Kidney tubule cell (primary cell): ENCODE measurements around the gene LPP.
"Not testable (repeated sequence)": the region's sequence is repeated elsewhere in the genome, so short reads cannot be mapped to it uniquely, and the experiment has no call there.

Experiments
- DNase-seq: peaks from one replicate; pipeline ENCODE4 v3.0.0-alpha.2; 2018; ENCODE audit warnings: low spot score

The LPP gene

GRCh38 chr3:188584958-188585689, 431.2 kb downstream of the LPP start:
- DNase-seq, result no peak

DNA sequence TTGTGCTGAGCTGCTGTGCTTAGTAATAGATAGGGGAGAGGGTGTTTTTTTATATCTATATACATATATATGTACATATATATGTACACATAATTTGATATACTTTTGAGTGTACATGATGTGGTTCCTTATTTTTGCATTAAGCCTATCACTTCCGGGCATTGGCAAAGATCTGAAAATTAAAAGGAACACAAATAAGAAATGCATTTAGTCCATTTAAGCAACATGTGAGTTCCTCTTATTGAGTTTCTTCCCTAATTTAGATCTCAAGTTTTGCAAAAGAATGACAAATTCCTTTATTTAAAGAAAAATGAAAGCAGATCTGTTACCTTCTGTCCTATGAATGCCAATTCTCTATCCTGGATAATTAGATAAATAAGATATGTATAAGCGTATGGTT, 435.1 kb downstream of the LPP start:
- no peak for DNase-seq

DNA sequence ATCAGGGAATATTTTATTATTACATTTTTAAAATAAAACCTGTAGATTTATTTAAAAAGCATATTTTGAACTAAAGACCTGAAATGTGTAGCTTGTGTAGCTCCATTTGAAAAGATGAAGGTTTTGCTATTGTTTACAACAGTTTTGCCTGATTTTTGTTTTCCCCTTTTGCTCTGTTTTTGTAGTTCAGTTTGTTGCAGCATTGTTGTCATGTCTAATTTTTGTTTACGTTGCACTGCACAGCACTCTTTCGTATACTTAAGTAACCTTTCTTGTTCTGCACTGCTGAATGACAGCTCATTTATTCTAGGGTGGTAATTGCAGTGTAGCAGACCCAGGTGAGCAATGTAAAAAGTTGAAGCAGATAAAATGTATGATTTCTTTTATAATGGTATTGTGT, 435.8 kb downstream of the LPP start:
- no peak for DNase-seq

GRCh38 chr3:188590557-188590956, 436.6 kb downstream of the LPP start:
- peak; percentile 29 for DNase-seq

DNA sequence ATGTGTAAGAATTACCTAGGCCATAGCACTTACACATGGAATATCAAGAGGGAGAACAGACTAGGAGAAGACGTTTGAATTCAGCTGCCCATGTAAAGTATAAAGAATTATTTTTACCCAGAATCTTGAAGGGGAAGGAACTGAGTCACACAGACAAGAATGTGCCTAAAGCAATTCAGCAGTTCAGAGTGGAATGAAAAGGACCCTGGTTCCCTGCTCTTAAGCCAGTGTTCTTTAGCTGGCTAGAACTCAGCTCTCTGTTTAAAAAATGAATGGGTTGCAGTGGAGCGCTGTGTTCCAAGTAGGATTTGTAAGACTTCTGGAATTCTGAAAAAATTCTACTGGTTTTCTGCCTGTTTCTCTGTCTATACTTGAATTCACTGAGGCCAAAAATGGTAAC, 440.2 kb downstream of the LPP start:
- peak; percentile 71 for DNase-seq

GRCh38 chr3:188595890-188596376, 442.0 kb downstream of the LPP start:
- peak; percentile 33 for DNase-seq

DNA sequence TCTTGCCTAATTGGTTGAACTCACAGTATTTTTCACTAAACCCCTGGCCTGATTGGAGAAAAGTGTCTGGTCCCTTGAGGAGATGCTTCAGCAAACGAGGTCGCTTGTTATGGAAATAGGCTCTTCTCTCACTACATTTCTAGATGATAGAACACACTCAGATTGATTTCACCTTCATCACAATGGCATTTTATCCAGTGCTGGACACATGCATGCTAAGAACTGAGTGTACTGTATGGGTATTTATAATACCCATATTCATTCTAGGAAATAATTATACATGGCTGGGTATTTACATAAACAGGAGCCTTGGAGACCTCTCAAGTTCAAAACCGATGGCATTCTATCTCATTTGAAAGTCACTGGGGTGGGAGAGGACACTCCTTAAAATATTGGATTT, 444.9 kb downstream of the LPP start:
- DNase-seq, result no peak

DNA sequence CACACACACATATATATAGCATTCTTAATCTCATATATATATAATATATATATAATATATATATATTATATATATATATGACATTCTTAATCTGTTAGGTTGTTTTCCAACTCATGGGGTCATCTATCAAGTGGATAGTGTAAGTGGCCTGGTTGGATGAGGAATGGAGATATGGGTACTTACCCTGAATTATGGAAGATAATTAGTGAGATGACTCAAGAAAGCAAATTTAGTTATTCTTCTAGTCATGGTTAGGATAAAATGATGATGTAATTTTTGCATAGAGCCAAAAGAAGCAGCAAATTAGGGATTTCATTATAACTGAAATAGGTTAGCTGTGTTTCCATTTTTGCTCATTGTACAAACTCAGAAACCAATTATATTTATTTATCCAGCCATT, 448.2 kb downstream of the LPP start:
- no peak for DNase-seq

- no peak for DNase-seq
Observed at GRCh38 chr3:188602620-188603019, 448.7 kb downstream of the LPP start.

GRCh38 chr3:188604651-188605050, 450.7 kb downstream of the LPP start:
- DNase-seq, result no peak

GRCh38 chr3:188605231-188605630, 451.3 kb downstream of the LPP start:
- no peak for DNase-seq

DNA sequence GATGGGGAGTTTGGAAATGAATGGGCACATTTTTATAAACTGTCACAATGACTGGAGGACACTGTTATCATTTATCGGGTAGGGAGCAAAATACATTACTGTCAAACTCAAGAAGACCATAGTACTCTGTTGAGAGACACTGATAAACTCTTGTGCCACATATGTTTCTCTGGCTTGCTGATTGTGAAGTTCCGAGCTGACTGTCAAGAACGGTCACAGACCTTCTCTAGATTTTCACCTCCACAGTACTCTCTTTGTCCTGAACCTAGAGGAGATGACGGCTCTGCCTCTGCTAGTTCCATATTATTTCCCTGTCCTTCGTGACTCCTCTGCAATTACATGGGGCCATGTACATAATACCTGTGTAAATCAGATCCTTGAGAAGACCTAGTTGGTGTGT, 451.9 kb downstream of the LPP start:
- no peak for DNase-seq

GRCh38 chr3:188607805-188608315, 453.9 kb downstream of the LPP start:
- no peak for DNase-seq

GRCh38 chr3:188608401-188608800, 454.4 kb downstream of the LPP start:
- no peak for DNase-seq

- DNase-seq, result not testable (repeated sequence)
Observed at GRCh38 chr3:188613721-188614120, 459.8 kb downstream of the LPP start.

- DNase-seq, result no peak
Observed at GRCh38 chr3:188617270-188617669, 463.3 kb downstream of the LPP start.

- DNase-seq, result no peak
Observed at GRCh38 chr3:188617988-188618701, 464.2 kb downstream of the LPP start.

DNA sequence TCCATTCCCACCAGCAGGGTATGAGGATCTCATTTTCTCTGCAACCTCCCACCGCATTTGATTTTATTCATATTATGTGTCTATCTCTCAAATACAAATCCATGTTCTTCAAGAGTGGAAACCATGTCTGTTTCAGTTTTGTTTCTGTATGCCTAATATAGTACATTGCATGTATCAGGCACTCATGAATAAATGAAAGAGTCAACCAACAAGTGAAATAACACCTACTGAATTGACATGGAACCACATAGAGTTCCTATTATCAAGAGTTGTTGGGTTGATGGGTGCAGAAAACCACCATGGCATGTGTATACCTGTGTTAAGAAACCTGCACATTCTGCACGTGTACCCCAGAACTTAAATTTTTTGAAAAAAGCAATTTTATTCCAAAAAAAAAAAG, 466.8 kb downstream of the LPP start:
- DNase-seq, result no peak

- no peak for DNase-seq
Observed at GRCh38 chr3:188624384-188624783, 470.4 kb downstream of the LPP start.

DNA sequence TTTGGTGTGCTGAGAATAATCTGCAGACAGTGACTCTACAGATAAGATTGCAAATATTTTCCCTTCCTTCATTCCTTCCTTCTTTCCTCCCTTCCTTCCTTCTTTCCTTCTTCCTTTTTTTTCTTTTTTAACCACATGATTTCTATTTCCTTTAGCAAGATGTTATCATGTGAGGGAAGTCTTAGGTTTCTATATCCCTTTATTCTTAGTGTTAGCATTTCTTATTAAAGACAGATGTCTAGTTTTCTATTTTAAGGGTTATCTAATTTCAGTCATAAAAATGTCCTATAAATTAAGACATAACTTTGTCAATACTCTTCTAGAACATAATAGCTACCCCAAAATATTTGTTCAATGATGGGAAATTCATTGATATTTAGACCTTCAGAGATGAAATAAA, 470.9 kb downstream of the LPP start:
- DNase-seq, result no peak

DNA sequence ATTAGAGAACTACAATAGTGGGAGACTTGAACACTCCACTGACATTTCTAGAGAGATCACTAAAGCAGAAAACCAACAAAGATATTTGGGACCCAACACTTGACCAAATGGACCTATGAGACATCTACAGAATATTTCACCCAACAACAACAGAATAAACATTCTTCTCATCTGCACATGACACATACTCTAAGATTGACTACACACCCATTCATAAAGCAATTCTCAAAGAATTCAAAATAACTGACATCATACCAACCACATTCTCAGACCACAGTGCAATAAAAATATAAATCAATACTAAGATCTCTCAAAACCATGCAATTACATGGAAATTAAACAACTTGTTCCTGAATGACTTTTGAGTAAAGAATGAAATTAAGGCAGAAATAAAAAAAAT, 473.7 kb downstream of the LPP start:
- peak; percentile 90 for DNase-seq

- DNase-seq, result peak; percentile 73
Observed at GRCh38 chr3:188631291-188632010, 477.5 kb downstream of the LPP start.

- DNase-seq, result no peak
Observed at GRCh38 chr3:188633206-188633605, 479.2 kb downstream of the LPP start.
